A549 (cell line): ENCODE data around the gene CCDC12. TPM values are rescaled to one million over a fixed set of nuclear protein-coding genes. Genes with fewer than 3 reads are reported as not detected.

Source experiments
- ATAC-seq, 2 experiments: fragments of 200-7000 bp in 1 of 2; fragments of >200 bp in 1 of 2; cut with Nextera tagmentation in 1 of 2; cut with Tn5 transposase in 1 of 2; 3 replicates each; pipeline versions ENCODE4 v1.8.0 to v1.9.1; 2018 to 2020; ENCODE audit warnings: mild to moderate bottlenecking in 1 of 2, moderate library complexity in 1 of 2
- CTCF ChIA-PET: fragments of 300-600 bp; sonication (Branson Sonifier 250); formaldehyde crosslinking; extraction: SDS; loops from one replicate; lab custom pipeline; 2021; ENCODE audit warnings: antibody characterized with exemption, inconsistent platforms; lab: Yijun Ruan, JAX
- POLR2A ChIA-PET: fragments of 350-600 bp; formaldehyde crosslinking; extraction: SDS; loops from one replicate; lab custom pipeline; 2021; ENCODE audit warnings: antibody characterized with exemption, inconsistent platforms; lab: Yijun Ruan, JAX
- DNase-seq, 2 experiments: peaks; one replicate each; pipeline versions ENCODE4 v3.0.0 to v3.0.0-alpha.2; 2011 to 2016; ENCODE audit warnings: low read depth in 1 of 2, low spot score in 1 of 2
- FAIRE-seq: peaks from 2 replicates; lab custom pipeline; 2011; peaks lifted over from hg19 to GRCh38; lab: Jason Lieb, UNC
- H3K27ac ChIP-seq, 2 experiments: fragments of >200 bp; sonication (Bioruptor Twin); formaldehyde crosslinking; 3 replicates each; pipeline ENCODE4 v1.5.1; 2016 to 2017
- H3K4me1 ChIP-seq: fragments of >200 bp; sonication (Bioruptor Twin); formaldehyde crosslinking; 3 replicates; pipeline ENCODE4 v1.6.1; 2016
- H3K4me2 ChIP-seq: fragments of >200 bp; sonication (Bioruptor Twin); formaldehyde crosslinking; 3 replicates; pipeline ENCODE4 v1.6.1; 2016
- H3K4me3 ChIP-seq: fragments of >200 bp; sonication (Bioruptor Twin); formaldehyde crosslinking; 3 replicates; pipeline ENCODE4 v1.5.1; 2016
- H3K9me3 ChIP-seq: fragments of >200 bp; sonication (Bioruptor Twin); formaldehyde crosslinking; 3 replicates; pipeline ENCODE4 v1.6.1; 2016
- CEBPB ChIP-seq, 2 experiments: fragments of >200 bp in 1 of 2; sonication (Bioruptor Twin) in 1 of 2; formaldehyde crosslinking in 1 of 2; IDR thresholded peaks; 2 replicates each; pipeline ENCODE4 v1.6.1; 2012 to 2016
- CHD4 ChIP-seq: fragments of 200-600 bp; sonication (generic); IDR thresholded peaks from 2 replicates; pipeline ENCODE4 v1.6.1; 2016; ENCODE audit warnings: antibody characterized with exemption, mild to moderate bottlenecking, borderline replicate concordance
- EHMT2 ChIP-seq: fragments of 200-600 bp; sonication (generic); IDR thresholded peaks from 2 replicates; pipeline ENCODE4 v1.6.1; 2016; ENCODE audit warnings: antibody characterized with exemption, low read depth, mild to moderate bottlenecking, moderate library complexity
- EP300 ChIP-seq, 2 experiments: fragments of >200 bp; sonication (Bioruptor Twin); formaldehyde crosslinking; IDR thresholded peaks; 2 replicates in 1 of 2; 3 replicates in 1 of 2; pipeline ENCODE4 v1.6.1; 2016 to 2017
- KDM1A ChIP-seq: fragments of 200-600 bp; sonication (generic); IDR thresholded peaks from 2 replicates; pipeline ENCODE4 v1.6.1; 2016; ENCODE audit warnings: low read depth, mild to moderate bottlenecking
- KDM5A ChIP-seq: fragments of 200-600 bp; sonication (generic); IDR thresholded peaks from 2 replicates; pipeline ENCODE4 v1.6.1; 2016; ENCODE audit warnings: antibody characterized with exemption, mild to moderate bottlenecking
- MYC ChIP-seq: IDR thresholded peaks from 2 replicates; pipeline ENCODE4 v1.6.1; 2012; ENCODE audit warnings: mild to moderate bottlenecking, inconsistent platforms, low read length, improper control_type of control experiment, borderline replicate concordance
- POLR2A ChIP-seq: IDR thresholded peaks from 2 replicates; pipeline ENCODE4 v1.6.1; 2012; ENCODE audit warnings: mild to moderate bottlenecking, low read length
- RARB ChIP-seq: fragments of 250-450 bp; sonication (Bioruptor Pico); IDR thresholded peaks from 2 replicates; pipeline ENCODE4 v1.8.0; 2021; ENCODE audit warnings: mild to moderate bottlenecking, moderate library complexity
- RNF2 ChIP-seq: fragments of 200-600 bp; sonication (generic); IDR thresholded peaks from 2 replicates; pipeline ENCODE4 v1.6.1; 2016; ENCODE audit warnings: low read depth, mild to moderate bottlenecking, antibody characterized with exemption, moderate library complexity, borderline replicate concordance
- SMC3 ChIP-seq: fragments of >200 bp; sonication (Bioruptor Twin); formaldehyde crosslinking; IDR thresholded peaks from 3 replicates; pipeline ENCODE4 v1.6.1; 2018; ENCODE audit warnings: inconsistent platforms
- TP53 ChIP-seq: fragments of 250-450 bp; sonication (Bioruptor Pico); IDR thresholded peaks from 2 replicates; pipeline ENCODE4 v1.5.0; 2021; ENCODE audit warnings: mild to moderate bottlenecking, moderate library complexity
- ZC3H11A ChIP-seq: fragments of 450-650 bp; IDR thresholded peaks from 2 replicates; pipeline ENCODE4 v1.6.1; 2014; ENCODE audit warnings: antibody characterized with exemption, mild to moderate bottlenecking
- WGBS: methylation state at CpG from one replicate; pipeline ENCODE4 v1.1.6; 2017; ENCODE audit errors: missing lambda C conversion rate; 5-methylcytosine and 5-hydroxymethylcytosine counted together
- polyA plus RNA-seq, 4 experiments: library from polyadenylated mRNA; depleted of rRNA in 3 of 4; stranded (reverse); fragments of >200 nt; fragmentation: RNase III in 1 of 4; extraction: RNeasy Plus Mini Kit Qiagen cat#74134 plus additional on column Dnase treatment in 1 of 4; gene quantifications; 2 replicates in 3 of 4; 3 replicates in 1 of 4; pipeline ENCODE4 v1.2.3, GENCODE V29; 2011 to 2017
- TF ChIP-seq, protein P1 (sequence below): fragments of >200 bp; sonication (Bioruptor Twin); formaldehyde crosslinking; IDR thresholded peaks from 3 replicates; pipeline ENCODE4 v1.6.1; 2016
- TF ChIP-seq, protein P2 (sequence below): fragments of 150-350 bp; IDR thresholded peaks from 2 replicates; pipeline ENCODE4 v1.6.1; 2014; ENCODE audit warnings: low read depth, mild to moderate bottlenecking, low read length
- TF ChIP-seq, protein P3 (sequence below): fragments of 250-450 bp; sonication (Bioruptor Pico); IDR thresholded peaks from 2 replicates; pipeline ENCODE4 v1.5.0; 2020; ENCODE audit warnings: low read depth, mild to moderate bottlenecking, moderate library complexity
- TF ChIP-seq, protein P4 (sequence below): fragments of >200 bp; sonication (Bioruptor Twin); formaldehyde crosslinking; IDR thresholded peaks from 3 replicates; pipeline ENCODE4 v1.5.1; 2016

Gene CCDC12
- polyA plus RNA-seq, 2 of the 4 experiments (the other 2 are of a cell fraction): 34.8 to 81.0 TPM

DNA sequence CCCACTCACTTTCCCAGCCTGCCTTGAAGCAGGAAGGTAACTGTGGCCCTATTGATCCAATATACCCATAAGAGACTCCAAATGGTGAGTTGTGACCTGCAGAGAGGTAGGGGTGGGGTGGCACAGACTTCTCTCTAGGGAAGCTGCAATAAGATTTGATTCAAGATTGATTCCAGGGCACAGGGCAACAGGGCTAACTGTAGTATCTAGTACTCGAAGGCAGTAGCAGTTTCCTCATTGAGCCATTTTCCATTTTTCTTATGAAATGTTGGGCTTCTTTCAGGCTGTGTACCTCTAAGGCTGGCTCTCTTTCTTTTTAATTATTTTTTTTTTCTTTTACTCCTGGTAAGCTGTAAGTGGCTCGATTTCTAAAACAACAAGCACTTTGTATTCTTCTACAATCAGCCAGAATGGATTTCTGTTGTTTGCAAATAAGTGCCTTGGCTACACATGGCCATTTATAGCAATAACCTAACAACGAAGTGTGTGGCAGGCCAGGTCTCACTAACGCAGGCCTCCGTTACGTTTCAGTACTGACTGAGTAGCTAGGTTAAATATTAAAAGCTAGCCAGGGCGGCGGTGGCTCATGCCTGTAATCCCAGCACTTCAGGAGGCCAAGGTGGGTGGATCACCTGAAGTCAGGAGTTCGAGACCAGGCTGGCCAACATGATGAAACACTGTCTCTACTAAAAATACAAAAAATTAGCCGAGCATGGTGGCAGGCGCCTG lies 19.3 kb downstream of the CCDC12 start:
- Histone ChIP-seq H3K27ac (peak overlapping the region; percentile 30 to 46; a peak in 3 of 6 replicates), H3K4me1 (peaks cover 82% of the 10 kb centered on the region), H3K9me3 (no peaks in the 10 kb centered on the region), H3K4me2 (peak overlapping the region; percentile 21; the same call in 1 of the 3 replicates), H3K4me3 (no peak overlapping the region)
- 55% methylated on average over 11 of the region's 11 CpGs for WGBS
- DNase-seq: no peak
- FAIRE-seq: no peak
- CTCF ChIA-PET: interaction anchor here (1.0 to 4.3 kb wide), 5 partner anchors 10 to 43 kb away, joined by 3 to 21 read pairs (median 4); no protein-coding TSS in a partner anchor
- ATAC-seq: no peak
- POLR2A ChIA-PET: no interaction called here
- TF ChIP-seq RNF2 (no peak), TP53 (CRISPR knock-in tag) (no peak), SMC3 (no peak), EP300 (IDR thresholded peaks at IDR 0.05) (no peak), KDM5A (no peak), POLR2A (no peak), KDM1A (no peak), EHMT2 (no peak)
- TF ChIP-seq, protein P1, sequence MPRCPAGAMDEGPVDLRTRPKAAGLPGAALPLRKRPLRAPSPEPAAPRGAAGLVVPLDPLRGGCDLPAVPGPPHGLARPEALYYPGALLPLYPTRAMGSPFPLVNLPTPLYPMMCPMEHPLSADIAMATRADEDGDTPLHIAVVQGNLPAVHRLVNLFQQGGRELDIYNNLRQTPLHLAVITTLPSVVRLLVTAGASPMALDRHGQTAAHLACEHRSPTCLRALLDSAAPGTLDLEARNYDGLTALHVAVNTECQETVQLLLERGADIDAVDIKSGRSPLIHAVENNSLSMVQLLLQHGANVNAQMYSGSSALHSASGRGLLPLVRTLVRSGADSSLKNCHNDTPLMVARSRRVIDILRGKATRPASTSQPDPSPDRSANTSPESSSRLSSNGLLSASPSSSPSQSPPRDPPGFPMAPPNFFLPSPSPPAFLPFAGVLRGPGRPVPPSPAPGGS: no peak
- TF ChIP-seq, protein P2, sequence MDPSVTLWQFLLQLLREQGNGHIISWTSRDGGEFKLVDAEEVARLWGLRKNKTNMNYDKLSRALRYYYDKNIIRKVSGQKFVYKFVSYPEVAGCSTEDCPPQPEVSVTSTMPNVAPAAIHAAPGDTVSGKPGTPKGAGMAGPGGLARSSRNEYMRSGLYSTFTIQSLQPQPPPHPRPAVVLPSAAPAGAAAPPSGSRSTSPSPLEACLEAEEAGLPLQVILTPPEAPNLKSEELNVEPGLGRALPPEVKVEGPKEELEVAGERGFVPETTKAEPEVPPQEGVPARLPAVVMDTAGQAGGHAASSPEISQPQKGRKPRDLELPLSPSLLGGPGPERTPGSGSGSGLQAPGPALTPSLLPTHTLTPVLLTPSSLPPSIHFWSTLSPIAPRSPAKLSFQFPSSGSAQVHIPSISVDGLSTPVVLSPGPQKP: no peak

DNA sequence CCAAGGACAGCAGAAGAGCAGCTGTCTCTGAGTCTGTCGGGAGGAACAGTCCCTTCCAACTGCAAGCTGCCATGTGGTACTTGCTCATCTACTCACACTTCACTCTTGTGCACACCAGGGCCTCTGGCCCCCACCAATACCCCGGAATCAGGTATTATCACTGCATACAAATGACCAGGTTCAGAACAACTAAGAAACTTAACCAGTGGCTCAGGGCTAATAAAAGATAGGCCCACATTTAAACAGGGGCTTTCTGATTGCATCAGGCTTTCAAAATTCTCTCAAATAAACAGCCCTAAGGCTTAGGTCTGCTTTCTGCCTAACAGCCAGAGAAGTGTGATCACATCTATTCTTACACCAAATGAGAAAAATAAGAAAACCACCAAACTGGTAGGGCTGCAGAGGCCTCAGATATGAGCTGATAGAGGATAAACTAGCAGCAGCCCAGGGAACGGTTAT lies 20.7 kb downstream of the CCDC12 start:
- ATAC-seq: no peak
- ChIA-PET CTCF (interaction anchor here (1.5 to 4.3 kb wide), 2 partner anchors 20 to 31 kb away, joined by 3 to 21 read pairs; no protein-coding TSS in a partner anchor), POLR2A (interaction anchor here (1.4 kb wide), 1 partner anchor 21 kb away, joined by 5 read pairs; the partner anchor contains the start of gene CCDC12)
- Histone ChIP-seq H3K4me3 (no peak overlapping the region), H3K4me1 (peaks cover 74% of the 10 kb centered on the region), H3K27ac (peak overlapping the region; percentile 54 to 62; a peak in 4 of 6 replicates), H3K4me2 (no peak overlapping the region), H3K9me3 (no peaks in the 10 kb centered on the region)
- WGBS: 59% methylated on average over 3 of the region's 3 CpGs
- DNase-seq: no peak
- TF ChIP-seq MYC (no peak), RARB (no peak), EP300 (IDR thresholded peaks at IDR 0.05) (no peak), EHMT2 (no peak)
- TF ChIP-seq, protein P3, sequence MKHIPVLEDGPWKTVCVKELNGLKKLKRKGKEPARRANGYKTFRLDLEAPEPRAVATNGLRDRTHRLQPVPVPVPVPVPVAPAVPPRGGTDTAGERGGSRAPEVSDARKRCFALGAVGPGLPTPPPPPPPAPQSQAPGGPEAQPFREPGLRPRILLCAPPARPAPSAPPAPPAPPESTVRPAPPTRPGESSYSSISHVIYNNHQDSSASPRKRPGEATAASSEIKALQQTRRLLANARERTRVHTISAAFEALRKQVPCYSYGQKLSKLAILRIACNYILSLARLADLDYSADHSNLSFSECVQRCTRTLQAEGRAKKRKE (CRISPR knock-in tag): no peak
- TF ChIP-seq, protein P4, sequence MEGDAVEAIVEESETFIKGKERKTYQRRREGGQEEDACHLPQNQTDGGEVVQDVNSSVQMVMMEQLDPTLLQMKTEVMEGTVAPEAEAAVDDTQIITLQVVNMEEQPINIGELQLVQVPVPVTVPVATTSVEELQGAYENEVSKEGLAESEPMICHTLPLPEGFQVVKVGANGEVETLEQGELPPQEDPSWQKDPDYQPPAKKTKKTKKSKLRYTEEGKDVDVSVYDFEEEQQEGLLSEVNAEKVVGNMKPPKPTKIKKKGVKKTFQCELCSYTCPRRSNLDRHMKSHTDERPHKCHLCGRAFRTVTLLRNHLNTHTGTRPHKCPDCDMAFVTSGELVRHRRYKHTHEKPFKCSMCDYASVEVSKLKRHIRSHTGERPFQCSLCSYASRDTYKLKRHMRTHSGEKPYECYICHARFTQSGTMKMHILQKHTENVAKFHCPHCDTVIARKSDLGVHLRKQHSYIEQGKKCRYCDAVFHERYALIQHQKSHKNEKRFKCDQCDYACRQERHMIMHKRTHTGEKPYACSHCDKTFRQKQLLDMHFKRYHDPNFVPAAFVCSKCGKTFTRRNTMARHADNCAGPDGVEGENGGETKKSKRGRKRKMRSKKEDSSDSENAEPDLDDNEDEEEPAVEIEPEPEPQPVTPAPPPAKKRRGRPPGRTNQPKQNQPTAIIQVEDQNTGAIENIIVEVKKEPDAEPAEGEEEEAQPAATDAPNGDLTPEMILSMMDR: no peak
- no peak for FAIRE-seq

DNA sequence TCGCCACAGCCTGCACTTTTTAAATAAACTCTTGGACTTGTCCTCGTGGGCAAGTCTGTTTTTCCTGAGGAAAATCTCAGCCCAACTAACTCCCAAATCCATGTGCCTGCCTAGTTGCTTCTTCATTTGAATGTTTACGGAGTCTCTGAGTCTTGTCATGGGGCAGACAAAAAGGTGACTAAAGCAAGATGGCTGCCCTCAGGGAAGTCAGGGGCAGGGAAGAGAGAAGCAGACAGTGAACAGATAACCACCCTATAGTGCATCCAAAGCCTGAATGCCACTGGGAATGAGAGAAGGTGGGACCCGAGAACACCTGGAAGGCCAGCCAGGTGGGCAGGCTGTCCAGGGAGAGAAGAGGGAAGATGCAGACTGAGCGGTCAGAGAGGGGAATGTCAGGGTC lies 21.4 kb downstream of the CCDC12 start:
- no peak overlapping the region for H3K4me2 ChIP-seq
- peak overlapping the region in 1 of 2 experiments; percentile 62; a peak in 3 of 6 replicates for H3K27ac ChIP-seq
- no peak for ATAC-seq
- TF ChIP-seq CHD4: no peak
- no peak for TF ChIP-seq KDM1A
- TF ChIP-seq ZC3H11A: no peak
- TF ChIP-seq CEBPB (IDR thresholded peaks at IDR 0.05): no peak
- ChIA-PET POLR2A (no interaction called here), CTCF (interaction anchor here (1.5 to 4.3 kb wide), 2 partner anchors 20 to 31 kb away, joined by 3 to 21 read pairs; no protein-coding TSS in a partner anchor)
- 91% methylated on average over 5 of the region's 5 CpGs for WGBS
- DNase-seq: no peak
- H3K9me3 ChIP-seq: no peaks in the 10 kb centered on the region
- no peak for FAIRE-seq
- peaks cover 74% of the 10 kb centered on the region for H3K4me1 ChIP-seq
- H3K4me3 ChIP-seq: no peak overlapping the region
